Measurements from ENCODE around the gene PASK. TPM values are rescaled to one million over a fixed set of nuclear protein-coding genes. Genes with fewer than 3 reads are reported as not detected.

PASK gene
- total RNA-seq, 1 donor from 2014 or later, result 60.4 TPM

- H3K4me1 Mint-ChIP-seq (ENCODE audit: low read depth), result no peaks in the 10 kb centered on the region
- no peak for DNase-seq (ENCODE audit: low spot score, unreplicated experiment)
- no peaks in the 10 kb centered on the region for H3K27me3 Mint-ChIP-seq
- no peak overlapping the region for H3K4me3 Mint-ChIP-seq (ENCODE audit: low read depth)
- no peak overlapping the region for H3K27ac Mint-ChIP-seq
- H3K9me3 Mint-ChIP-seq (ENCODE audit: low read depth), result no peaks in the 10 kb centered on the region
- TF ChIP-seq, protein P1, sequence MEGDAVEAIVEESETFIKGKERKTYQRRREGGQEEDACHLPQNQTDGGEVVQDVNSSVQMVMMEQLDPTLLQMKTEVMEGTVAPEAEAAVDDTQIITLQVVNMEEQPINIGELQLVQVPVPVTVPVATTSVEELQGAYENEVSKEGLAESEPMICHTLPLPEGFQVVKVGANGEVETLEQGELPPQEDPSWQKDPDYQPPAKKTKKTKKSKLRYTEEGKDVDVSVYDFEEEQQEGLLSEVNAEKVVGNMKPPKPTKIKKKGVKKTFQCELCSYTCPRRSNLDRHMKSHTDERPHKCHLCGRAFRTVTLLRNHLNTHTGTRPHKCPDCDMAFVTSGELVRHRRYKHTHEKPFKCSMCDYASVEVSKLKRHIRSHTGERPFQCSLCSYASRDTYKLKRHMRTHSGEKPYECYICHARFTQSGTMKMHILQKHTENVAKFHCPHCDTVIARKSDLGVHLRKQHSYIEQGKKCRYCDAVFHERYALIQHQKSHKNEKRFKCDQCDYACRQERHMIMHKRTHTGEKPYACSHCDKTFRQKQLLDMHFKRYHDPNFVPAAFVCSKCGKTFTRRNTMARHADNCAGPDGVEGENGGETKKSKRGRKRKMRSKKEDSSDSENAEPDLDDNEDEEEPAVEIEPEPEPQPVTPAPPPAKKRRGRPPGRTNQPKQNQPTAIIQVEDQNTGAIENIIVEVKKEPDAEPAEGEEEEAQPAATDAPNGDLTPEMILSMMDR (IDR thresholded peaks at IDR 0.05; ENCODE audit: unreplicated experiment), result no peak
- H3K36me3 Mint-ChIP-seq (ENCODE audit: insufficient read depth), result peaks cover 6% of the 10 kb centered on the region
Measured at GRCh38 chr2:241136661-241137260, 12.5 kb downstream of the PASK start.

- no peaks in the 10 kb centered on the region for H3K4me1 Mint-ChIP-seq (ENCODE audit: low read depth)
- H3K4me3 Mint-ChIP-seq (ENCODE audit: low read depth), result no peak overlapping the region
- H3K27ac Mint-ChIP-seq, result no peak overlapping the region
- H3K36me3 Mint-ChIP-seq (ENCODE audit: insufficient read depth), result peaks cover 6% of the 10 kb centered on the region
- TF ChIP-seq, protein P1 (IDR thresholded peaks at IDR 0.05; ENCODE audit: unreplicated experiment), result no peak
- DNase-seq (ENCODE audit: low spot score, unreplicated experiment), result no peak
- no peaks in the 10 kb centered on the region for H3K9me3 Mint-ChIP-seq (ENCODE audit: low read depth)
- no peaks in the 10 kb centered on the region for H3K27me3 Mint-ChIP-seq
Measured at GRCh38 chr2:241136191-241136590, 13.1 kb downstream of the PASK start.

- no peak overlapping the region for H3K27ac Mint-ChIP-seq
- peaks cover 6% of the 10 kb centered on the region for H3K36me3 Mint-ChIP-seq (ENCODE audit: insufficient read depth)
- TF ChIP-seq, protein P1 (IDR thresholded peaks at IDR 0.05; ENCODE audit: unreplicated experiment), result no peak
Measured at GRCh38 chr2:241135737-241136136, 13.5 kb downstream of the PASK start.

GRCh38 chr2:241134711-241135110 lies 14.6 kb downstream of the PASK start:
- H3K4me3 Mint-ChIP-seq (ENCODE audit: low read depth), result no peak overlapping the region
- H3K9me3 Mint-ChIP-seq (ENCODE audit: low read depth), result no peaks in the 10 kb centered on the region
- peaks cover 6% of the 10 kb centered on the region for H3K36me3 Mint-ChIP-seq (ENCODE audit: insufficient read depth)
- no peaks in the 10 kb centered on the region for H3K27me3 Mint-ChIP-seq
- TF ChIP-seq, protein P1 (IDR thresholded peaks at IDR 0.05; ENCODE audit: unreplicated experiment), result no peak
- no peak for DNase-seq (ENCODE audit: low spot score, unreplicated experiment)
- no peaks in the 10 kb centered on the region for H3K4me1 Mint-ChIP-seq (ENCODE audit: low read depth)
- H3K27ac Mint-ChIP-seq, result no peak overlapping the region

More at GRCh38 chr2:241135737-241136136, 13.5 kb downstream of the PASK start:
- Mint-ChIP-seq H3K9me3 (ENCODE audit: low read depth) (no peaks in the 10 kb centered on the region), H3K4me1 (ENCODE audit: low read depth) (no peaks in the 10 kb centered on the region), H3K27me3 (no peaks in the 10 kb centered on the region), H3K4me3 (ENCODE audit: low read depth) (no peak overlapping the region)
- no peak for DNase-seq (ENCODE audit: low spot score, unreplicated experiment)

DNA sequence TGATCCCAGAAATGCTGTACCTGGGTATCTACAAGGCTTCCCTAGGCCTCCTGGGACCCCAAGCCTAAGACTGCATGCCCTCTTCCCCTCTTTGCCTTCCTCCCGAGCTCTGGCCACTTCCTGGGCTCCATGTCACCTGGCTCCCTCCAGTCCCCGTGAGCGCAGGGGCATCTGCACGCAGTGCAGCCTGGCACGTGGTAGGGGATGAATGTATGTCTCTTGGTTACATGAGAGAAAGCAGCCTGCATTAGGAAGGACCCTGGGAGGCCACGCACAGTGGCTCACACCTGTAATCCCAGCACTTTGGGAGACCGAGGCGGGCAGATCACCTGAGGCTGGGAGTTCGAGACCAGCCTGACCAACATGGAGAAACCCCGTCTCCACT lies 15.8 kb downstream of the PASK start:
- no peaks in the 10 kb centered on the region for H3K27me3 Mint-ChIP-seq
- peaks cover 6% of the 10 kb centered on the region for H3K36me3 Mint-ChIP-seq (ENCODE audit: insufficient read depth)
- H3K4me3 Mint-ChIP-seq (ENCODE audit: low read depth), result no peak overlapping the region
- no peaks in the 10 kb centered on the region for H3K9me3 Mint-ChIP-seq (ENCODE audit: low read depth)
- DNase-seq (ENCODE audit: low spot score, unreplicated experiment), result no peak
- H3K4me1 Mint-ChIP-seq (ENCODE audit: low read depth), result no peaks in the 10 kb centered on the region
- no peak overlapping the region for H3K27ac Mint-ChIP-seq
- TF ChIP-seq, protein P1 (IDR thresholded peaks at IDR 0.05; ENCODE audit: unreplicated experiment), result no peak
